GM23248 (cell line): ENCODE results near the gene MAGI1. TPM values are rescaled to one million over a fixed set of nuclear protein-coding genes. Genes with fewer than 3 reads are reported as not detected.

Source experiments
- DNase-seq: peaks from one replicate; pipeline ENCODE4 v3.0.0-alpha.2; 2015
- H2AFZ ChIP-seq: fragments of 200-600 bp; sonication (generic); 2 replicates; pipeline ENCODE4 v1.6.1; 2016; ENCODE audit warnings: antibody characterized with exemption
- H3F3A ChIP-seq: fragments of 200-600 bp; sonication (generic); 2 replicates; pipeline ENCODE4 v1.6.1; 2016; ENCODE audit warnings: mild to moderate bottlenecking, antibody characterized with exemption, mixed run types; ENCODE audit not compliant: insufficient read depth
- H3K27ac ChIP-seq: fragments of 200-600 bp; sonication (generic); 2 replicates; pipeline ENCODE4 v1.5.1; 2016; ENCODE audit warnings: mild to moderate bottlenecking
- H3K27me3 ChIP-seq: fragments of 200-600 bp; sonication (generic); replicated peaks from 2 replicates; pipeline ENCODE4 v1.6.1; 2016; ENCODE audit warnings: mild to moderate bottlenecking; ENCODE audit not compliant: insufficient read depth
- H3K36me3 ChIP-seq: fragments of 200-600 bp; sonication (generic); 2 replicates; pipeline ENCODE4 v1.6.1; 2016; ENCODE audit warnings: low read depth, mild to moderate bottlenecking
- H3K4me1 ChIP-seq: fragments of 200-600 bp; sonication (generic); 2 replicates; pipeline ENCODE4 v1.6.1; 2016; ENCODE audit warnings: mild to moderate bottlenecking; ENCODE audit not compliant: insufficient read depth
- H3K4me2 ChIP-seq: fragments of 200-600 bp; sonication (generic); one replicate; pipeline ENCODE4 v1.6.1; 2016; ENCODE audit warnings: mild to moderate bottlenecking; ENCODE audit not compliant: unreplicated experiment
- H3K4me3 ChIP-seq: fragments of 200-600 bp; sonication (generic); 2 replicates; pipeline ENCODE4 v1.5.1; 2016; ENCODE audit warnings: mild to moderate bottlenecking
- H3K79me2 ChIP-seq: fragments of 200-600 bp; sonication (generic); 2 replicates; pipeline ENCODE4 v1.6.1; 2016; ENCODE audit warnings: mild to moderate bottlenecking; ENCODE audit not compliant: insufficient read depth
- H3K9ac ChIP-seq: fragments of 200-600 bp; sonication (generic); 2 replicates; pipeline ENCODE4 v1.6.1; 2016; ENCODE audit warnings: mild to moderate bottlenecking
- H3K9me2 ChIP-seq: fragments of 200-600 bp; sonication (generic); 2 replicates; pipeline ENCODE4 v1.6.1; 2016; ENCODE audit warnings: mixed run types, mild to moderate bottlenecking, moderate library complexity; ENCODE audit not compliant: insufficient read depth
- H3K9me3 ChIP-seq: fragments of 200-600 bp; sonication (generic); one replicate; pipeline ENCODE4 v1.6.1; 2017; ENCODE audit warnings: low read depth
- H4K20me1 ChIP-seq: fragments of 200-600 bp; sonication (generic); 2 replicates; pipeline ENCODE4 v1.6.0; 2016; ENCODE audit not compliant: insufficient read depth
- EZH2 ChIP-seq: fragments of 200-600 bp; sonication (generic); IDR thresholded peaks from 2 replicates; pipeline ENCODE4 v1.6.1; 2018; ENCODE audit warnings: antibody characterized with exemption, mild to moderate bottlenecking; ENCODE audit not compliant: insufficient read depth, poor library complexity, severe bottlenecking
- EZH2phosphoT487 ChIP-seq: fragments of 200-600 bp; sonication (generic); IDR thresholded peaks from 2 replicates; pipeline ENCODE4 v1.6.1; 2018; ENCODE audit warnings: antibody characterized with exemption, moderate library complexity, mild to moderate bottlenecking, low read depth; ENCODE audit not compliant: insufficient read depth
- WGBS, 2 experiments: methylation state at CpG; one replicate each; pipeline ENCODE4 v1.1.6; 2015 to 2017; ENCODE audit warnings: low lambda C conversion rate in 2 of 2, low coverage in 1 of 2; ENCODE audit errors: missing lambda C conversion rate in 2 of 2; 5-methylcytosine and 5-hydroxymethylcytosine counted together
- in situ Hi-C: fragments of 300-500 bp; cut with MboI; formaldehyde crosslinking; loops from 2 replicates; pipeline ENCODE4 v1.15.0; 2020
- polyA plus RNA-seq: library from polyadenylated mRNA; unstranded; fragments of >200 nt; fragmentation: Nextera tagmentation; extraction: Ambion mirVana; gene quantifications from 2 replicates; pipeline ENCODE4 v1.2.1, GENCODE V29; 2016
- total RNA-seq: library from RNA; depleted of rRNA; stranded (reverse); fragments of >200 nt; shearing (Covaris generic); gene quantifications from 2 replicates; pipeline ENCODE4 v1.2.3, GENCODE V29; 2014

MAGI1 gene
- total and polyA plus RNA-seq, 2 experiments from 2014 or later, result 7.3 to 13.8 TPM

GRCh38 chr3:65665915-65666314, 372.8 kb downstream of the MAGI1 start:
- Histone ChIP-seq H3K4me3 (no peak overlapping the region), H3K27me3 (no peaks in the 10 kb centered on the region), H3K36me3 (no peaks in the 10 kb centered on the region), H3K9me2 (no peaks in the 10 kb centered on the region), H3K79me2 (peaks cover 8% of the 10 kb centered on the region; the same call in 1 of the 2 replicates), H2AFZ (no peak overlapping the region), H3K27ac (no peak overlapping the region), H3F3A (no peaks in the 10 kb centered on the region), H3K4me2 (no peak overlapping the region), H3K4me1 (no peaks in the 10 kb centered on the region; the same call in 1 of the 2 replicates), H3K9ac (no peak overlapping the region), H3K9me3 (no peaks in the 10 kb centered on the region), H4K20me1 (no peaks in the 10 kb centered on the region)
- WGBS, 2 experiments, result 97 to 98% methylated on average over 2 of the region's 2 CpGs
- no peak for DNase-seq
- TF ChIP-seq EZH2phosphoT487 (no peak), EZH2 (no peak)
- in situ Hi-C loops, result no loop called here

DNA sequence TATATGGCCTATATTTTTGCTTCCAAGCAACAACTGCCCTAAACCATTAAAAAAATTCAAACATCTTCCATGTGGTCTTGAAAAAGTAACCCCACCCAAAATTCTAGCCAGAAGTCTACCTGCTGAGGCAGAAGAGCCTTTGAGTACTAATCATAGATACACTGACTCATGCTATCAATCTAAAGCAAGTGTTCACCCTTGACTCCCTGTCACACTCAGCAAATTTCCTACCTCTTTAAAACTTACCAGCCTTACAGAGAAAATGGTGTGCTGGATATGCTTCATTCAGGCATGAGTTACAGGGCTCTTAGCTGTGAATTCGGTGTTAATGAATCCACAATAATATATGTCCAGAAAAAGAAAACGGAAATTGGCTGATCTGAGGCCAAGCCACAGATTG, 373.8 kb downstream of the MAGI1 start:
- no peak for DNase-seq
- H3K27ac ChIP-seq, result no peak overlapping the region
- H3K4me1 ChIP-seq, result no peaks in the 10 kb centered on the region; the same call in 1 of the 2 replicates
- H3K4me2 ChIP-seq, result no peak overlapping the region
- H3K9me2 ChIP-seq, result no peaks in the 10 kb centered on the region
- WGBS, 2 experiments, result 94 to 100% methylated on average over 2 of the region's 2 CpGs
- no peaks in the 10 kb centered on the region for H3F3A ChIP-seq
- no peak overlapping the region for H3K4me3 ChIP-seq
- H2AFZ ChIP-seq, result no peak overlapping the region
- H3K79me2 ChIP-seq, result peaks cover 13% of the 10 kb centered on the region; the same call in 1 of the 2 replicates
- no peak for TF ChIP-seq EZH2phosphoT487
- TF ChIP-seq EZH2, result no peak
- no peaks in the 10 kb centered on the region for H3K36me3 ChIP-seq
- no peaks in the 10 kb centered on the region for H3K27me3 ChIP-seq
- no peaks in the 10 kb centered on the region for H3K9me3 ChIP-seq
- H4K20me1 ChIP-seq, result 0 out of 2 replicates have a peak, but pooled peaks cover 4% of the 10 kb centered on the region
- no peak overlapping the region for H3K9ac ChIP-seq
- in situ Hi-C loops, result no loop called here

- no peaks in the 10 kb centered on the region for H3K9me2 ChIP-seq
- H3K4me1 ChIP-seq, result no peaks in the 10 kb centered on the region; the same call in 1 of the 2 replicates
- DNase-seq, result no peak
- WGBS, 2 experiments, result 63 to 70% methylated on average over 3 of the region's 3 CpGs
- H2AFZ ChIP-seq, result no peak overlapping the region
- H4K20me1 ChIP-seq, result 0 out of 2 replicates have a peak, but pooled peaks cover 5% of the 10 kb centered on the region
- H3K4me3 ChIP-seq, result no peak overlapping the region
- no peak overlapping the region for H3K9ac ChIP-seq
- 0 out of 2 replicates have a peak, but pooled peaks cover 15% of the 10 kb centered on the region for H3K79me2 ChIP-seq
- TF ChIP-seq EZH2phosphoT487 (no peak), EZH2 (no peak)
- in situ Hi-C loops, result no loop called here
- H3K27me3 ChIP-seq, result no peaks in the 10 kb centered on the region
- H3K27ac ChIP-seq, result no peak overlapping the region
- no peaks in the 10 kb centered on the region for H3F3A ChIP-seq
- H3K9me3 ChIP-seq, result no peaks in the 10 kb centered on the region
- H3K4me2 ChIP-seq, result no peak overlapping the region
- no peaks in the 10 kb centered on the region for H3K36me3 ChIP-seq
Observed at GRCh38 chr3:65664446-65664845, 374.3 kb downstream of the MAGI1 start.

- Histone ChIP-seq H3F3A (no peaks in the 10 kb centered on the region), H3K9me3 (no peaks in the 10 kb centered on the region), H3K36me3 (no peaks in the 10 kb centered on the region), H3K79me2 (0 out of 2 replicates have a peak, but pooled peaks cover 15% of the 10 kb centered on the region), H3K4me1 (no peaks in the 10 kb centered on the region; the same call in 1 of the 2 replicates), H3K9me2 (no peaks in the 10 kb centered on the region), H2AFZ (no peak overlapping the region), H3K4me3 (no peak overlapping the region), H3K27me3 (no peaks in the 10 kb centered on the region), H3K9ac (no peak overlapping the region), H3K4me2 (no peak overlapping the region), H3K27ac (no peak overlapping the region), H4K20me1 (0 out of 2 replicates have a peak, but pooled peaks cover 5% of the 10 kb centered on the region)
- DNase-seq, result no peak
- in situ Hi-C loops, result no loop called here
- WGBS, 2 experiments, result 45 to 47% methylated on average over 3 of the region's 3 CpGs
- no peak for TF ChIP-seq EZH2phosphoT487
- no peak for TF ChIP-seq EZH2
Observed at GRCh38 chr3:65662095-65662494, 376.6 kb downstream of the MAGI1 start.
